Memory B cell (primary cell): ENCODE results near the gene CLDN16.
A peak's percentile ranks its signal among the peaks of the same experiment; 100 is the strongest.

Experiments used
- ATAC-seq: fragments of 150-1000 bp; cut with Tn5 transposase; 2 replicates; pipeline ENCODE4 v1.10.0; 2021; ENCODE audit warnings: low read depth, mild to moderate bottlenecking, moderate library complexity
- DNase-seq, 2 donors: peaks; one replicate each; pipeline ENCODE4 v3.0.0; 2022; ENCODE audit warnings: low spot score in 2 of 2
- H3K27ac Mint-ChIP-seq: one replicate; pipeline ENCODE4 v1.8.0; 2022; ENCODE audit warnings: mild to moderate bottlenecking, moderate library complexity, mixed read lengths
- H3K27me3 Mint-ChIP-seq: one replicate; pipeline ENCODE4 v1.8.0; 2022; ENCODE audit warnings: mixed read lengths
- H3K36me3 Mint-ChIP-seq: one replicate; pipeline ENCODE4 v1.8.0; 2022; ENCODE audit warnings: mild to moderate bottlenecking, mixed read lengths
- H3K4me1 Mint-ChIP-seq: one replicate; pipeline ENCODE4 v1.8.0; 2022; ENCODE audit warnings: mixed read lengths
- H3K4me3 Mint-ChIP-seq: one replicate; pipeline ENCODE4 v1.8.0; 2022; ENCODE audit warnings: mild to moderate bottlenecking, moderate library complexity, mixed read lengths
- H3K9me3 Mint-ChIP-seq: one replicate; pipeline ENCODE4 v1.8.0; 2022; ENCODE audit warnings: mixed read lengths

The CLDN16 gene

DNA sequence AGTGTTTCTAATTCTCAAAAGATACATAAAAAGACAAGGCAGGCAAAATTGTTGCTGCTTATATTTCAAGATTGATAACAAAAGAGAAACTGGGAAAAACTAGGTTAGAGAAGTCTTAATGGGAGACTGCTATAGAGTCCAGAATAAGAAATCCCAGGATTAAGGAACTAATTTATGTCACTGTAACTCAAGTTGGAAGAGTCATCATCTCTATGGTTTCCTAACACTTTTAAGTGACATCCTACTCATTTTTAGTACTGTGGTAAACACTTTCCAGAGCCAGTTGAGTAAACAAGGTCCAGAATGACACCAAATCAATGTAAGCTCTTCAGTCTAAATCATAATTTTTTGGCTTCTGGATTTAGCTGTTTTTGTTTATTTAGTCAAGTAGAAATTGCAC is 8.0 kb downstream of the CLDN16 start:
- H3K27ac Mint-ChIP-seq, result no peak overlapping the region
- no peak overlapping the region for H3K4me3 Mint-ChIP-seq
- ATAC-seq (no peak), DNase-seq (no peak)
- no peaks in the 10 kb centered on the region for H3K4me1 Mint-ChIP-seq
- H3K27me3 Mint-ChIP-seq, result no peaks in the 10 kb centered on the region
- H3K36me3 Mint-ChIP-seq, result no peaks in the 10 kb centered on the region
- no peaks in the 10 kb centered on the region for H3K9me3 Mint-ChIP-seq

DNA sequence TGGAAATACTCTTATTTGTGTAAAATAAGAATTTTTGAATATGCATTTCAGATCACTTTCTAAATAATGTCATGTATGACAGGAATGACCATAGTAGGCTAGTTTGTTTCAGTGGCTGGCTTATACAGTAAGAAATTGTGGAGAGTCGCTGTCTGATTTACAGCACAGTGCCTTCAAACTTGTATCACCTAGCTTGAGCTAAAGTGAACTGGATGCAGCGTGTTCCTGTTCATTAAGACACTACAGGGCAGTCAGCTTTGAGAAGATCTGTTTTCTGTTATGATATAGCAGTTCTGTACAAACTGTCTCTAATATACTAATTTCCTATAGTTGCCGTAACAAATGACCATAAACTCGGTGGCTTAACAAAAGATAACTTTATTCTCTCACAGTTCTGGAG is 9.9 kb downstream of the CLDN16 start:
- DNase-seq (no peak), ATAC-seq (no peak)
- Mint-ChIP-seq H3K4me3 (no peak overlapping the region), H3K36me3 (no peaks in the 10 kb centered on the region), H3K27ac (no peak overlapping the region), H3K9me3 (no peaks in the 10 kb centered on the region), H3K27me3 (no peaks in the 10 kb centered on the region), H3K4me1 (no peaks in the 10 kb centered on the region)

GRCh38 chr3:190399677-190400076 is 11.7 kb downstream of the CLDN16 start:
- no peak overlapping the region for H3K27ac Mint-ChIP-seq
- no peaks in the 10 kb centered on the region for H3K36me3 Mint-ChIP-seq
- ATAC-seq, result no peak
- no peaks in the 10 kb centered on the region for H3K9me3 Mint-ChIP-seq
- no peaks in the 10 kb centered on the region for H3K4me1 Mint-ChIP-seq
- no peak for DNase-seq
- no peak overlapping the region for H3K4me3 Mint-ChIP-seq
- no peaks in the 10 kb centered on the region for H3K27me3 Mint-ChIP-seq

DNA sequence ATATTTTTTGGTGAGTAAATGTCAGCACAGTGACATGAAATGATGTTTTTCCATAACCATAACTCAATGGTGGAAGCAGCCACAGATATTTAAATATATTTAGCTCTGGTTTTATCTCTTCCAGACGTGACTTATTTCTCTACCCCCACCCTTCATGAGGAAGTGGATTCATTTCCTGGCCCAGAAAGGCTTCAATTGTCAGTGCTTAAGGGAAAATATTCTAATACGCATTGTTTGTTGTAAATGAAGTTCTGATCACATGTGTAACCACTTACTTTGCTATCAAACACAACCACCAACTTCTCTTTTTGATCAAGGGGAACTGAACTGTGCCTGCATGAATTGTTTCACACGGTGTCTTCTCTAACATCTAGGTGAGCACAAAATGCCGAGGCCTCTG is 14.0 kb downstream of the CLDN16 start:
- no peak for ATAC-seq
- no peaks in the 10 kb centered on the region for H3K27me3 Mint-ChIP-seq
- no peaks in the 10 kb centered on the region for H3K9me3 Mint-ChIP-seq
- H3K27ac Mint-ChIP-seq, result no peak overlapping the region
- H3K4me3 Mint-ChIP-seq, result no peak overlapping the region
- no peaks in the 10 kb centered on the region for H3K4me1 Mint-ChIP-seq
- H3K36me3 Mint-ChIP-seq, result no peaks in the 10 kb centered on the region
- DNase-seq, result no peak

GRCh38 chr3:190404715-190405114 is 16.8 kb downstream of the CLDN16 start:
- DNase-seq (no peak), ATAC-seq (no peak)
- H3K27me3 Mint-ChIP-seq, result no peaks in the 10 kb centered on the region
- H3K4me1 Mint-ChIP-seq, result no peaks in the 10 kb centered on the region
- H3K27ac Mint-ChIP-seq, result no peak overlapping the region
- no peak overlapping the region for H3K4me3 Mint-ChIP-seq
- no peaks in the 10 kb centered on the region for H3K36me3 Mint-ChIP-seq
- H3K9me3 Mint-ChIP-seq, result no peaks in the 10 kb centered on the region

DNA sequence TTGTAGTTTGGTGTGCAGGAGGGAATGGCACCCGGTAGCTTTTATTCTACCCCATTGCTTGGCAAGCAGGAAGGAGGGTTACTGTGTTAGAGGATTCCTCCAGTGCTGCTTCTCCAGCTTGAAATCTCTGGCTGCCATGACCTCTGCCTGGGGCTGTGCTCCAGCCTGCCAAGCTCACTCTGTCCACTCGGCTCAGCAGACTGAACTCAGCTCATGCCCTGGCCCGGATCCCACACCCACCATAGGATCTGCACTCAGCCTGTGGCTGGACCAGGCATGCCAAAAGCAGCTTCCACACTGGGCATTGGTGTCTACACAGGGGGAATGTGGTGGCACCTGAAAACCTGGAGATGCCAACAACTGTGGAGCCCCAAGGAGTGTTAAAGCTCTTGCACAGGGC is 26.3 kb downstream of the CLDN16 start:
- Mint-ChIP-seq H3K27ac (no peak overlapping the region), H3K9me3 (peaks cover 1% of the 10 kb centered on the region), H3K36me3 (no peaks in the 10 kb centered on the region), H3K4me3 (no peak overlapping the region), H3K4me1 (no peaks in the 10 kb centered on the region), H3K27me3 (no peaks in the 10 kb centered on the region)
- DNase-seq, result no peak
- ATAC-seq, result no peak

GRCh38 chr3:190424108-190424477 is 36.1 kb downstream of the CLDN16 start:
- ATAC-seq (no peak), DNase-seq (no peak)
- Mint-ChIP-seq H3K36me3 (no peaks in the 10 kb centered on the region), H3K27ac (no peak overlapping the region), H3K4me3 (no peak overlapping the region), H3K4me1 (no peaks in the 10 kb centered on the region), H3K27me3 (no peaks in the 10 kb centered on the region), H3K9me3 (no peaks in the 10 kb centered on the region)

DNA sequence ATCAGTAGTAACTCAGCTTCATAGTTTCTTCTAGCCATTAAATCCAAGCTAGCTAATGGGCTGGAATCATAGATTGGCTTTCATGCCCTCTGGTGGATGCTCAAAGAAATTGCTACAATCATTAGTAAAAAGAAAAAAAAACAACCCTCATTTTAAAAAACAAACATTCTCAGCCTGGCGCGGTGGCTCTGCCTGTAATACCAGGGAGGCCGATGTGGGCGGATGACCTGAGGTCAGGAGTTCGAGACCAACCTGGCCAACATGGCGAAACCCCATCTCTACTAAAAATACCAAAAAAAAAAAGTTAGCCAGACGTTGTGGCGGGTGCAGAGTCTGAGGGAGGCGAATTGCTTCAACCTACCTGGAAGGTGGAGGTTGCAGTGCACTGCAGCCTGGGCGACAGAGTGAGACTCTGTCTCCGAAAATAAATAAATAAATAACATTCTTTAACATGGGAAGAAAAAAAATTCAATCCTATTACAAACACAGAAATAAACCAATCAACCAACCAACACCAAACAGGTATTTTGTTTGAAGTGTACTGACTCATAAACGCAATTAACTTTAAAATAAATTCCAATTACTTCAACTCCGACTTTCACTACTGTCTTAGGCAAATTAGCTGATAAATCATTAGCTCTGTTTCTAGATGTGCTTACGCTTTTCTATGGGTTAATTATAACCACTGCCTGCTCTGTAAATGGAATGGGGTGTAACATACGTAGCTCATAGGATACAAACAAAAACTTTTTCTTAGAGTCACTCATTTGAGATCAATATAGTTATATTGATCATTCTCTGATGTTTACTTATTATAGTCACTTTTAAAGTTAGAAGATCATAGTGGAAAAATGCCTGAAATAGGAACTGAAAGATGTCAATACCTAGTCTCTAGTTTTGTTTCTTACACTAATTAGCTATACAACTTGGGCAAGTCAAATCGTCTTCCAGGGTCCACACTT is 36.8 kb downstream of the CLDN16 start:
- Mint-ChIP-seq H3K9me3 (no peaks in the 10 kb centered on the region), H3K4me3 (peak overlapping the region; percentile 61), H3K36me3 (no peaks in the 10 kb centered on the region), H3K27me3 (no peaks in the 10 kb centered on the region), H3K4me1 (no peaks in the 10 kb centered on the region), H3K27ac (peak overlapping the region; percentile 43)
- ATAC-seq, result peak; percentile 67
- peak; percentile 11 to 13 for DNase-seq

- DNase-seq (no peak), ATAC-seq (no peak)
- no peaks in the 10 kb centered on the region for H3K9me3 Mint-ChIP-seq
- H3K4me1 Mint-ChIP-seq, result no peaks in the 10 kb centered on the region
- no peak overlapping the region for H3K4me3 Mint-ChIP-seq
- H3K27ac Mint-ChIP-seq, result no peak overlapping the region
- no peaks in the 10 kb centered on the region for H3K36me3 Mint-ChIP-seq
- no peaks in the 10 kb centered on the region for H3K27me3 Mint-ChIP-seq
Observed at GRCh38 chr3:190425833-190426232, 37.9 kb downstream of the CLDN16 start.

DNA sequence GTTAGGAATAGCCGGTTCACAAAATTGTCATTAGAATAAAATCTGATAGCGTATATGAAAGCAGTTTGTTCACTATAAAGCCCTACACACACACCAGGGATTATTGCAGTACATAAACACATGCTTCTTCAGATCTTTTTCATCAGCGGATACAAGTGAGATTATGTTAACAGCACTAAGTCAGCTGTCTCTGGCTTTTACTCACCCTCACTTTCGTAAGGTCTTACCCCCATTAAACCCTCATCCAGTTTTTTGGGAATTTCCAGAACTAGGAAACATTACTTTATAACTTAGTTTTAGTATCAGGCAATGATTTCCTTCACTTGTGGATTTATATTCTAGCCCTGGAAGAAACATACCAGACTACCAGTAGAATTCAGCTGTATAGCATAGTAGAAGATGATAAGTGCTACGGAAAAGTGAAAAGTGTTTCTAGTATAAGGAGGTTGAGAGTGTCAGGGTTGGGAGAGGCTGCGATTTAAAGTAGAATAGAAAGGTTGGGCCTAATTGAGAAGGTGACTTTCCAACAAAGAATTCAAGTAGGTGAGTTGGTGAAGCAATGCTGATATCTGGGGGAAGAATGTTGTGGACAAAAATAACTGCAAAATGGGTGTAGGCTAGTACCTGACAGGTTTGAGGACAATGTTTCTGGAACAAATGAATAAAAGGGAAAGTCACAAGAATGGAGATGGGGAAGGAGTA is 39.0 kb downstream of the CLDN16 start:
- ATAC-seq, result no peak
- H3K9me3 Mint-ChIP-seq, result no peaks in the 10 kb centered on the region
- no peak overlapping the region for H3K4me3 Mint-ChIP-seq
- no peaks in the 10 kb centered on the region for H3K36me3 Mint-ChIP-seq
- H3K27ac Mint-ChIP-seq, result no peak overlapping the region
- H3K27me3 Mint-ChIP-seq, result no peaks in the 10 kb centered on the region
- DNase-seq, result no peak
- no peaks in the 10 kb centered on the region for H3K4me1 Mint-ChIP-seq

DNA sequence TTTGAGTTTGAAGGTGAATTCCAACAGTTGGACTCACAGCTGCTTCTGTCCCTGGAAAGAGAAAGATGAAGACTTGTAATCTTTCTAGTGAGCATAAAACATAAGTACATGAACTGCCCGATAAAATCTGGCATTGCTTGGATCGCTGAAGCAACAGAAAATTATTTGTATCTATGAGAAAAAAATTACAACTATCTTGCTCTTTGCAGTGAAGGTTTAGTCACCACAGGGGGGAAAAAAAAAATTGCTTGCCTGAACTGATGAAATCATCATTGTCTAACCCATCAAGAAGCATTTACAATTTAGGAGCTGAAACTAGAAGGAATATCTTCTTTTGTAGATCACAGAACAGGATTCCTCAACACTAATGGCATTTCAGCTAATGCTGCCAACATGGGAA is 41.7 kb downstream of the CLDN16 start:
- Mint-ChIP-seq H3K9me3 (peaks cover 2% of the 10 kb centered on the region), H3K4me1 (no peaks in the 10 kb centered on the region), H3K27me3 (peaks cover 4% of the 10 kb centered on the region), H3K4me3 (no peak overlapping the region), H3K36me3 (no peaks in the 10 kb centered on the region), H3K27ac (no peak overlapping the region)
- no peak for ATAC-seq
- no peak for DNase-seq

- H3K27me3 Mint-ChIP-seq, result peaks cover 4% of the 10 kb centered on the region
- peaks cover 2% of the 10 kb centered on the region for H3K9me3 Mint-ChIP-seq
- H3K4me1 Mint-ChIP-seq, result no peaks in the 10 kb centered on the region
- H3K27ac Mint-ChIP-seq, result no peak overlapping the region
- no peak overlapping the region for H3K4me3 Mint-ChIP-seq
- DNase-seq, result no peak
- ATAC-seq, result no peak
- H3K36me3 Mint-ChIP-seq, result no peaks in the 10 kb centered on the region
Observed at GRCh38 chr3:190430906-190431305, 42.9 kb downstream of the CLDN16 start.

- Mint-ChIP-seq H3K9me3 (peaks cover 2% of the 10 kb centered on the region), H3K4me3 (no peak overlapping the region), H3K27ac (no peak overlapping the region), H3K27me3 (peaks cover 9% of the 10 kb centered on the region), H3K4me1 (no peaks in the 10 kb centered on the region), H3K36me3 (no peaks in the 10 kb centered on the region)
- ATAC-seq (no peak), DNase-seq (no peak)
Observed at GRCh38 chr3:190432216-190432615, 44.3 kb downstream of the CLDN16 start.

DNA sequence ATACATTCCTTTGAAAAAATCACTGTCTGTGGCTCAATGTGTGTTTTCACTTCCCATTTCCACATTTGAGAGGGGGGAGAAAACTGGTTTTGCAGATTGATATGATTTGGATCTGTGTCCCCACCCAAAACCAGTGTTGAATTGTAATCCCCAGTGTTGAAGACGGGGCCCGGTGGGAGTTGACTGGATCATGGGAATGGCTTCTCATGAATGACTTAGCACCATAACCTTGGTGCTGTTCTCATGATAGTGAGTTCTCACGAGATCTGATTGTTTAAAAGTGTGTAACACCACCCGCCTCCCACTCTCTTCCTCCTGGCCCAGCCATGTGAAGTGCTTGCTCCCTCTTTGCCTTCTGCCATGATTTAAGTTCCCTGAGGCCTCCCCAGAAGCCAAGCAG is 45.7 kb downstream of the CLDN16 start:
- H3K27me3 Mint-ChIP-seq, result peaks cover 9% of the 10 kb centered on the region
- no peak overlapping the region for H3K27ac Mint-ChIP-seq
- H3K4me1 Mint-ChIP-seq, result no peaks in the 10 kb centered on the region
- ATAC-seq (no peak), DNase-seq (no peak)
- peaks cover 2% of the 10 kb centered on the region for H3K9me3 Mint-ChIP-seq
- no peak overlapping the region for H3K4me3 Mint-ChIP-seq
- no peaks in the 10 kb centered on the region for H3K36me3 Mint-ChIP-seq
